GM23248 (cell line): ENCODE results near the gene L3MBTL2. TPM values are rescaled to one million over a fixed set of nuclear protein-coding genes. Genes with fewer than 3 reads are reported as not detected.

Experiments used
- DNase-seq: peaks from one replicate; pipeline ENCODE4 v3.0.0-alpha.2; 2015
- H2AFZ ChIP-seq: fragments of 200-600 bp; sonication (generic); 2 replicates; pipeline ENCODE4 v1.6.1; 2016; ENCODE audit warnings: antibody characterized with exemption
- H3F3A ChIP-seq: fragments of 200-600 bp; sonication (generic); 2 replicates; pipeline ENCODE4 v1.6.1; 2016; ENCODE audit warnings: mild to moderate bottlenecking, antibody characterized with exemption, mixed run types; ENCODE audit not compliant: insufficient read depth
- H3K27ac ChIP-seq: fragments of 200-600 bp; sonication (generic); 2 replicates; pipeline ENCODE4 v1.5.1; 2016; ENCODE audit warnings: mild to moderate bottlenecking
- H3K27me3 ChIP-seq: fragments of 200-600 bp; sonication (generic); replicated peaks from 2 replicates; pipeline ENCODE4 v1.6.1; 2016; ENCODE audit warnings: mild to moderate bottlenecking; ENCODE audit not compliant: insufficient read depth
- H3K36me3 ChIP-seq: fragments of 200-600 bp; sonication (generic); 2 replicates; pipeline ENCODE4 v1.6.1; 2016; ENCODE audit warnings: low read depth, mild to moderate bottlenecking
- H3K4me1 ChIP-seq: fragments of 200-600 bp; sonication (generic); 2 replicates; pipeline ENCODE4 v1.6.1; 2016; ENCODE audit warnings: mild to moderate bottlenecking; ENCODE audit not compliant: insufficient read depth
- H3K4me2 ChIP-seq: fragments of 200-600 bp; sonication (generic); one replicate; pipeline ENCODE4 v1.6.1; 2016; ENCODE audit warnings: mild to moderate bottlenecking; ENCODE audit not compliant: unreplicated experiment
- H3K4me3 ChIP-seq: fragments of 200-600 bp; sonication (generic); 2 replicates; pipeline ENCODE4 v1.5.1; 2016; ENCODE audit warnings: mild to moderate bottlenecking
- H3K79me2 ChIP-seq: fragments of 200-600 bp; sonication (generic); 2 replicates; pipeline ENCODE4 v1.6.1; 2016; ENCODE audit warnings: mild to moderate bottlenecking; ENCODE audit not compliant: insufficient read depth
- H3K9ac ChIP-seq: fragments of 200-600 bp; sonication (generic); 2 replicates; pipeline ENCODE4 v1.6.1; 2016; ENCODE audit warnings: mild to moderate bottlenecking
- H3K9me2 ChIP-seq: fragments of 200-600 bp; sonication (generic); 2 replicates; pipeline ENCODE4 v1.6.1; 2016; ENCODE audit warnings: mixed run types, mild to moderate bottlenecking, moderate library complexity; ENCODE audit not compliant: insufficient read depth
- H3K9me3 ChIP-seq: fragments of 200-600 bp; sonication (generic); one replicate; pipeline ENCODE4 v1.6.1; 2017; ENCODE audit warnings: low read depth
- H4K20me1 ChIP-seq: fragments of 200-600 bp; sonication (generic); 2 replicates; pipeline ENCODE4 v1.6.0; 2016; ENCODE audit not compliant: insufficient read depth
- EZH2 ChIP-seq: fragments of 200-600 bp; sonication (generic); IDR thresholded peaks from 2 replicates; pipeline ENCODE4 v1.6.1; 2018; ENCODE audit warnings: antibody characterized with exemption, mild to moderate bottlenecking; ENCODE audit not compliant: insufficient read depth, poor library complexity, severe bottlenecking
- EZH2phosphoT487 ChIP-seq: fragments of 200-600 bp; sonication (generic); IDR thresholded peaks from 2 replicates; pipeline ENCODE4 v1.6.1; 2018; ENCODE audit warnings: antibody characterized with exemption, moderate library complexity, mild to moderate bottlenecking, low read depth; ENCODE audit not compliant: insufficient read depth
- WGBS, 2 experiments: methylation state at CpG; one replicate each; pipeline ENCODE4 v1.1.6; 2015 to 2017; ENCODE audit warnings: low lambda C conversion rate in 2 of 2, low coverage in 1 of 2; ENCODE audit errors: missing lambda C conversion rate in 2 of 2; 5-methylcytosine and 5-hydroxymethylcytosine counted together
- in situ Hi-C: fragments of 300-500 bp; cut with MboI; formaldehyde crosslinking; loops from 2 replicates; pipeline ENCODE4 v1.15.0; 2020
- polyA plus RNA-seq: library from polyadenylated mRNA; unstranded; fragments of >200 nt; fragmentation: Nextera tagmentation; extraction: Ambion mirVana; gene quantifications from 2 replicates; pipeline ENCODE4 v1.2.1, GENCODE V29; 2016
- total RNA-seq: library from RNA; depleted of rRNA; stranded (reverse); fragments of >200 nt; shearing (Covaris generic); gene quantifications from 2 replicates; pipeline ENCODE4 v1.2.3, GENCODE V29; 2014

Gene L3MBTL2
- total and polyA plus RNA-seq, 2 experiments from 2014 or later, result 16.8 to 24.1 TPM

- Histone ChIP-seq H3K4me1 (no peaks in the 10 kb centered on the region), H3K27ac (no peak overlapping the region), H4K20me1 (no peaks in the 10 kb centered on the region), H3K9ac (no peak overlapping the region), H3K27me3 (no peaks in the 10 kb centered on the region), H3K36me3 (peaks cover 24% of the 10 kb centered on the region; the same call in 1 of the 2 replicates), H3K4me3 (no peak overlapping the region), H2AFZ (no peak overlapping the region), H3F3A (peaks cover 10% of the 10 kb centered on the region; the same call in 1 of the 2 replicates), H3K9me2 (no peaks in the 10 kb centered on the region), H3K79me2 (no peaks in the 10 kb centered on the region), H3K9me3 (no peaks in the 10 kb centered on the region), H3K4me2 (no peak overlapping the region)
- no peak for DNase-seq
- 96 to 97% methylated on average over 15 of the region's 15 CpGs for WGBS, 2 experiments
- no peak for TF ChIP-seq EZH2
- TF ChIP-seq EZH2phosphoT487, result no peak
- in situ Hi-C loops, result no loop called here
Measured at GRCh38 chr22:41248314-41248713, 43.2 kb downstream of the L3MBTL2 start.

- Histone ChIP-seq H3K79me2 (no peaks in the 10 kb centered on the region), H3K9ac (no peak overlapping the region), H3K4me1 (no peaks in the 10 kb centered on the region), H3K4me3 (no peak overlapping the region), H3F3A (peaks cover 10% of the 10 kb centered on the region; the same call in 1 of the 2 replicates), H4K20me1 (no peaks in the 10 kb centered on the region), H3K27me3 (no peaks in the 10 kb centered on the region), H3K9me2 (no peaks in the 10 kb centered on the region), H3K4me2 (no peak overlapping the region), H3K36me3 (peaks cover 26% of the 10 kb centered on the region; the same call in 1 of the 2 replicates), H3K27ac (no peak overlapping the region), H3K9me3 (no peaks in the 10 kb centered on the region), H2AFZ (no peak overlapping the region)
- no peak for TF ChIP-seq EZH2
- no peak for TF ChIP-seq EZH2phosphoT487
- DNase-seq, result no peak
- 88 to 90% methylated on average over 10 of the region's 10 CpGs for WGBS, 2 experiments
- in situ Hi-C loops, result no loop called here
Measured at GRCh38 chr22:41248758-41249157, 43.6 kb downstream of the L3MBTL2 start.

- Histone ChIP-seq H3F3A (peaks cover 7% of the 10 kb centered on the region; the same call in 1 of the 2 replicates), H3K4me2 (no peak overlapping the region), H3K9ac (no peak overlapping the region), H4K20me1 (no peaks in the 10 kb centered on the region), H3K9me3 (no peaks in the 10 kb centered on the region), H3K27me3 (no peaks in the 10 kb centered on the region), H2AFZ (no peak overlapping the region), H3K4me1 (no peaks in the 10 kb centered on the region), H3K4me3 (no peak overlapping the region), H3K79me2 (no peaks in the 10 kb centered on the region), H3K27ac (no peak overlapping the region), H3K9me2 (no peaks in the 10 kb centered on the region), H3K36me3 (peaks cover 26% of the 10 kb centered on the region; the same call in 1 of the 2 replicates)
- WGBS, 2 experiments, result 87 to 88% methylated on average over 14 of the region's 14 CpGs
- in situ Hi-C loops, result no loop called here
- TF ChIP-seq EZH2phosphoT487, result no peak
- TF ChIP-seq EZH2, result no peak
- no peak for DNase-seq
Measured at GRCh38 chr22:41249442-41249841, 44.3 kb downstream of the L3MBTL2 start.

- Histone ChIP-seq H3K4me3 (no peak overlapping the region), H3K9me2 (no peaks in the 10 kb centered on the region), H3K27me3 (no peaks in the 10 kb centered on the region), H3K27ac (no peak overlapping the region), H3K4me1 (no peaks in the 10 kb centered on the region), H2AFZ (no peak overlapping the region), H4K20me1 (no peaks in the 10 kb centered on the region), H3K9me3 (no peaks in the 10 kb centered on the region), H3K36me3 (peaks cover 26% of the 10 kb centered on the region; the same call in 1 of the 2 replicates), H3F3A (peaks cover under 1% of the 10 kb centered on the region; the same call in 1 of the 2 replicates), H3K4me2 (no peak overlapping the region), H3K9ac (no peak overlapping the region), H3K79me2 (no peaks in the 10 kb centered on the region)
- DNase-seq, result no peak
- in situ Hi-C loops, result no loop called here
- TF ChIP-seq EZH2 (no peak), EZH2phosphoT487 (no peak)
- WGBS, 2 experiments, result 95 to 98% methylated on average over 12 of the region's 12 CpGs
Measured at GRCh38 chr22:41250127-41250526, 45.0 kb downstream of the L3MBTL2 start.

GRCh38 chr22:41252365-41252764, 47.3 kb downstream of the L3MBTL2 start:
- no peak overlapping the region for H2AFZ ChIP-seq
- peaks cover 5% of the 10 kb centered on the region; the same call in 1 of the 2 replicates for H3K79me2 ChIP-seq
- peaks cover 26% of the 10 kb centered on the region; the same call in 1 of the 2 replicates for H3K36me3 ChIP-seq
- no peak overlapping the region for H3K27ac ChIP-seq
- H4K20me1 ChIP-seq, result no peaks in the 10 kb centered on the region
- TF ChIP-seq EZH2, result no peak
- no peak for TF ChIP-seq EZH2phosphoT487
- H3K4me1 ChIP-seq, result no peaks in the 10 kb centered on the region
- in situ Hi-C loops, result no loop called here
- no peak overlapping the region for H3K4me3 ChIP-seq
- no peak overlapping the region for H3K4me2 ChIP-seq
- H3K9me2 ChIP-seq, result no peaks in the 10 kb centered on the region
- WGBS, 2 experiments, result 97 to 98% methylated on average over 8 of the region's 8 CpGs
- H3F3A ChIP-seq, result no peaks in the 10 kb centered on the region
- H3K9ac ChIP-seq, result no peak overlapping the region
- H3K27me3 ChIP-seq, result no peaks in the 10 kb centered on the region
- no peak for DNase-seq
- H3K9me3 ChIP-seq, result no peaks in the 10 kb centered on the region
